CD4-positive, alpha-beta T cell (primary cell): Measurements from ENCODE around the gene GATA3. TPM values are rescaled to one million over a fixed set of nuclear protein-coding genes. Genes with fewer than 3 reads are reported as not detected.

Experiments used
- ATAC-seq: fragments of 200-7000 bp; cut with Tn5 transposase; one replicate; pipeline ENCODE4 v1.10.0; 2022; ENCODE audit warnings: mild to moderate bottlenecking; ENCODE audit not compliant: poor library complexity
- CTCF ChIA-PET: fragments of 350-600 bp; sonication (Branson Sonifier 250); formaldehyde crosslinking; loops from one replicate; lab custom pipeline; 2021; ENCODE audit warnings: antibody characterized with exemption, inconsistent platforms; lab: Charles Lee
- POLR2A ChIA-PET: fragments of 350-600 bp; sonication (Branson Sonifier 250); formaldehyde crosslinking; loops from one replicate; lab custom pipeline; 2021; ENCODE audit warnings: antibody characterized with exemption, inconsistent platforms; lab: Charles Lee
- DNase-seq, 14 experiments: peaks; one replicate each; pipeline ENCODE4 v3.0.0-alpha.2; 2013 to 2020; ENCODE audit warnings: mixed read lengths in 2 of 14
- H3K27ac ChIP-seq, 2 donors: one replicate each; pipeline versions ENCODE4 v1.5.1 to v1.7.0; 2013; ENCODE audit warnings: low read length in 2 of 2, low read depth in 1 of 2, mild to moderate bottlenecking in 1 of 2
- H3K27me3 ChIP-seq, 2 experiments: 1 replicate in 1 of 2; 2 replicates in 1 of 2; pipeline versions ENCODE4 v1.6.1 to v1.7.0; 2013; ENCODE audit warnings: low read length in 2 of 2, control low read depth in 1 of 2, mild to moderate bottlenecking in 1 of 2, moderate library complexity in 1 of 2; ENCODE audit not compliant: insufficient read depth in 2 of 2, control insufficient read depth in 1 of 2
- H3K36me3 ChIP-seq: one replicate; pipeline ENCODE4 v1.6.1; 2013; ENCODE audit warnings: low read length, control low read depth; ENCODE audit not compliant: insufficient read depth
- H3K4me1 ChIP-seq: one replicate; pipeline ENCODE4 v1.6.1; 2013; ENCODE audit warnings: low read length, control low read depth; ENCODE audit not compliant: insufficient read depth
- H3K4me3 ChIP-seq: one replicate; pipeline ENCODE4 v1.5.1; 2013; ENCODE audit warnings: mild to moderate bottlenecking, low read length, moderate library complexity
- H3K9me3 ChIP-seq, 2 experiments: 1 replicate in 1 of 2; 2 replicates in 1 of 2; pipeline versions ENCODE4 v1.6.1 to v1.7.0; 2013; ENCODE audit warnings: low read length in 2 of 2, mild to moderate bottlenecking in 2 of 2, control low read depth in 1 of 2, moderate library complexity in 1 of 2; ENCODE audit not compliant: control insufficient read depth in 1 of 2, insufficient read depth in 1 of 2
- H3K27ac Mint-ChIP-seq: one replicate; pipeline ENCODE4 v1.8.0; 2020; ENCODE audit warnings: mixed read lengths
- H3K27me3 Mint-ChIP-seq: one replicate; pipeline ENCODE4 v1.8.0; 2021; ENCODE audit warnings: mixed read lengths
- H3K36me3 Mint-ChIP-seq: one replicate; pipeline ENCODE4 v1.8.0; 2021; ENCODE audit warnings: low read depth, mixed read lengths
- H3K4me1 Mint-ChIP-seq: one replicate; pipeline ENCODE4 v1.8.0; 2021; ENCODE audit warnings: low read depth, mixed read lengths
- H3K4me3 Mint-ChIP-seq: one replicate; pipeline ENCODE4 v1.8.0; 2020; ENCODE audit warnings: mild to moderate bottlenecking, mixed read lengths
- H3K9me3 Mint-ChIP-seq: one replicate; pipeline ENCODE4 v1.8.0; 2020; ENCODE audit warnings: mixed read lengths
- intact Hi-C, 2 experiments: fragments of 100-400 bp; cut with DNase I in 1 of 2; cut with micrococcal nuclease in 1 of 2; formaldehyde crosslinking; loops; one replicate each; pipeline versions ENCODE4 v1.15.1 to v1.9.0; 2023 to 2025; cut with DNase I, micrococcal nuclease
- total RNA-seq, 174 experiments: library from RNA in 2 of 174; stranded (reverse) in 2 of 174; gene quantifications; one replicate each; pipeline ENCODE4 v1.2.3 and lab custom pipeline; 2021 to 2026
- TF ChIP-seq, protein P1 (sequence below): fragments of 200-600 bp; IDR thresholded peaks from one replicate; pipeline ENCODE4 v1.8.0; 2022; ENCODE audit warnings: antibody characterized with exemption, mild to moderate bottlenecking

The GATA3 gene
- total RNA-seq, 2 experiments from 2014 or later = 128 to 141 TPM

DNA sequence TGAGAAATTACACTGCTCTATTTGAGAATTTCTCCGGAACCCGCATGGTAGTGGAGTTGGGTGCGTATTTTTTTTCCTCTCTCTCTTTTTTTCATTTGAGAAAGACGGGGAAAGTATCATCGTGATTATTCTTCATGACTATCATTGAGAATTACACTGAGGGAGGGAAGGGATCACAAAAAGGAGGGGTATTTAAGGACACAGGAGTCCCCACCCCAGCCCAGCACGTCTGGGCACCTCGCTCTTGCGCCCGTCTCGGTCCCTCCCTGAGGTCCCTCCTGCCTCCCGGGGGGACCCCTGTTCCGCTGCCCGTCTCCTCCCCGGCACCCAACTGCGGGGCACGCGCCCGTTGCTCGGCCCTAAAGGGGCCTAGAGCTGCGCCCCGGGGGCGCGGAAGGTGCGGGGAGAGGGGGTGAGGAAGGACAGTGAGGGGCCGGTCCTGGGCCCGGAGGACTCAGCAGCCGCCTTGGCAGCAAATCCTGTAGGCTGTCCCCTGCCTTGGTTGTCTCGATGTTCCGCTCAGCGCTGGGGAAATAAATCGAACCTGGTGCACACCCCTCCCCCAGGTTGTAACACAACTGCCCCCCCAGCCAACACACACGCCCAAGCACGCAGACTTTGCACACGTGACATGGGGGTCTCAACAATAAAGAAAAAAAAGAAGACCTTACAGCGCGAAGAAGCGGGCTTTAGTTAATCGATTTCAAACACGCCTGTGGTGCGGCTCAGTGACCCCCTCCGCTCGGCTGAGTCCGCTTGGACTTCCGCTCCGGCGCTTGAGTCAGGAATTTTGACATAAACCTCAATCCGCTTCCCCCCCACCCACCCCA is 18.6 kb upstream of the GATA3 start:
- ATAC-seq (peak; percentile 9), DNase-seq (peak in 1 of 14 experiments; percentile 22)
- intact Hi-C loops = loop anchor here in 1 of 2 experiments (10.0 kb wide), 1 partner anchor 511 kb away; no protein-coding TSS in a partner anchor
- CTCF ChIA-PET = no interaction called here
- Mint-ChIP-seq H3K27me3 (peaks cover 89% of the 10 kb centered on the region), H3K36me3 (no peaks in the 10 kb centered on the region), H3K4me3 (peak overlapping the region; percentile 47), H3K9me3 (no peaks in the 10 kb centered on the region), H3K4me1 (peaks cover 30% of the 10 kb centered on the region), H3K27ac (peak overlapping the region; percentile 60)
- TF ChIP-seq, protein P1, sequence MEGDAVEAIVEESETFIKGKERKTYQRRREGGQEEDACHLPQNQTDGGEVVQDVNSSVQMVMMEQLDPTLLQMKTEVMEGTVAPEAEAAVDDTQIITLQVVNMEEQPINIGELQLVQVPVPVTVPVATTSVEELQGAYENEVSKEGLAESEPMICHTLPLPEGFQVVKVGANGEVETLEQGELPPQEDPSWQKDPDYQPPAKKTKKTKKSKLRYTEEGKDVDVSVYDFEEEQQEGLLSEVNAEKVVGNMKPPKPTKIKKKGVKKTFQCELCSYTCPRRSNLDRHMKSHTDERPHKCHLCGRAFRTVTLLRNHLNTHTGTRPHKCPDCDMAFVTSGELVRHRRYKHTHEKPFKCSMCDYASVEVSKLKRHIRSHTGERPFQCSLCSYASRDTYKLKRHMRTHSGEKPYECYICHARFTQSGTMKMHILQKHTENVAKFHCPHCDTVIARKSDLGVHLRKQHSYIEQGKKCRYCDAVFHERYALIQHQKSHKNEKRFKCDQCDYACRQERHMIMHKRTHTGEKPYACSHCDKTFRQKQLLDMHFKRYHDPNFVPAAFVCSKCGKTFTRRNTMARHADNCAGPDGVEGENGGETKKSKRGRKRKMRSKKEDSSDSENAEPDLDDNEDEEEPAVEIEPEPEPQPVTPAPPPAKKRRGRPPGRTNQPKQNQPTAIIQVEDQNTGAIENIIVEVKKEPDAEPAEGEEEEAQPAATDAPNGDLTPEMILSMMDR = no peak
- Histone ChIP-seq H3K4me1 (peaks cover 46% of the 10 kb centered on the region), H3K4me3 (no peak overlapping the region), H3K27ac (no peak overlapping the region), H3K27me3 (peaks cover 83 to 84% of the 10 kb centered on the region in 2 experiments), H3K9me3 (peaks cover 12 to 35% of the 10 kb centered on the region in 2 experiments), H3K36me3 (no peaks in the 10 kb centered on the region)
- POLR2A ChIA-PET = interaction anchor here (0.6 to 1.1 kb wide), 2 partner anchors 25 to 450 kb away, joined by 3 read pairs; no protein-coding TSS in a partner anchor

DNA sequence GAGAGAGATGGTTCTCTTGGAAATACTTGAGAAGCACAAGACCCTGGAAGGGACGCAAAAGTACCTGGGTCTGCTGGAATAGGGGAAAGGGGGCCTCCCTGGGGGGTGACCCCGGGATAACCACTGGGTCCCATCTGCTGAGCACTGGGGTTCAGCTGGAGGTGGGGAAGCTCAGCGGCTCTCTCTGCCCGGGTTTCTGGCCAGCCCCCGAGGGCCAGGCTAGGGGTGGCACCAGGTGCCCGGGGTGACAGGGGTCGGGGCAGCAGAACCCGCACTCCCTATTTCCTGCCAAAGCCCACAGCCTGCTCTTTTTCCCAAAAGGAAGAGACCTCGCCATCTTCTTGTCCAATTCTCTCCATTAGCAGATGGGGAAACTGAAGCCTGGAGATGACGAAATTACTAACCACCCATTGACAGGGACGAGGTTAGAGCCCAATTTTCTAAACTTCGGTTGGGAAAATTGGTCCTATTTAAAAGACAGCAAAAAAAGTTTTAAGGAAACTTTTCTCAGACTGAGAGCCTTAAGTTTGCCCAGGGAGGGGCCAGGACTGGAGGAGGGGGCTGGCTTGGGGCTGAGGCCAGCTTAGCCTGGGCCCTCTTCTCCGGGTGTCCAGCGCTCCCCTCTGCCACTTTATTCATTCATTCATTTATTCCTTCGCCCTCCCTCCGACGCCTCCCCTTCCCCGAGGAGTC is 17.8 kb upstream of the GATA3 start:
- ATAC-seq = no peak
- H3K9me3 Mint-ChIP-seq = no peaks in the 10 kb centered on the region
- Histone ChIP-seq H3K4me1 (peaks cover 46% of the 10 kb centered on the region), H3K36me3 (no peaks in the 10 kb centered on the region), H3K27me3 (peaks cover 88 to 89% of the 10 kb centered on the region in 2 experiments), H3K9me3 (peaks cover 12 to 35% of the 10 kb centered on the region in 2 experiments), H3K4me3 (no peak overlapping the region), H3K27ac (no peak overlapping the region)
- ChIA-PET POLR2A (interaction anchor here (0.8 to 2.0 kb wide), 2 partner anchors 9 to 24 kb away, joined by 3 to 7 read pairs; no protein-coding TSS in a partner anchor), CTCF (no interaction called here)
- peak overlapping the region; percentile 27 for H3K4me3 Mint-ChIP-seq
- H3K27ac Mint-ChIP-seq = no peak overlapping the region
- TF ChIP-seq, protein P1 = no peak
- H3K36me3 Mint-ChIP-seq = no peaks in the 10 kb centered on the region
- intact Hi-C loops = loop anchor here in 1 of 2 experiments (10.0 kb wide), 1 partner anchor 512 kb away; no protein-coding TSS in a partner anchor
- peak in 1 of 14 experiments; percentile 19 for DNase-seq
- H3K4me1 Mint-ChIP-seq = peaks cover 34% of the 10 kb centered on the region
- peaks cover 93% of the 10 kb centered on the region for H3K27me3 Mint-ChIP-seq

DNA sequence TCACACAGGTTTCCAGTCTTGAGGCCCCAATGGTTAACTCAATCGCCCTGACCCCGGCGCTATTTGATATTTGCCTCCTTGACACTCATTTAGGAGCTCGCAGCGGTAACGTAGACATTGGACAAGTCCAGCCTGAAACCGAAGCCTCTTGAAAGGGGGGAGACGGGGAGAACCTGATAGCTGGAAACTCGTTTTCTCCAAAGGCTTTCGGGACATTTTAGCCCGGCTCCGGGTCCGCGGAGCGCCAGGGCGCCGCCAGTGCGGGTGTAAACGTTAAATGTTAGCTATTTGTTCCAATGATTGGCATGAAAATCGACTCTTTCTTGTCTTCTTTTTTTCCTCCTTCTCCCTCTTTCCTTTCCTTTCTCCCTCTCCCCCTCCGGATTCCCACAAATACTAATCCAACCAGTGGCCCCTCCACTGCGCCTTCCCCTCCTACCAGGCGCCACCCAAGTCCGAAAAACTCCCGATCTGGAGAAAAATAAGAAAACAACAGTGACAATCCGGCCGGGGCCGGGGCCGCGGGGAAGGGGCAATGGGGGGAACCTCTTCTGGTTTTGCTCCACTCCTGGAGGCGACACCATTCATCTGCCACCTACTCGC is 17.2 kb upstream of the GATA3 start:
- ATAC-seq (no peak), DNase-seq (peak in 4 of 14 experiments; percentile 8 to 43 (median 22))
- H3K27ac Mint-ChIP-seq = no peak overlapping the region
- Histone ChIP-seq H3K4me3 (no peak overlapping the region), H3K36me3 (no peaks in the 10 kb centered on the region), H3K9me3 (peaks cover 12 to 40% of the 10 kb centered on the region in 2 experiments), H3K4me1 (peaks cover 53% of the 10 kb centered on the region), H3K27ac (no peak overlapping the region), H3K27me3 (peaks cover 90 to 94% of the 10 kb centered on the region in 2 experiments)
- peaks cover 40% of the 10 kb centered on the region for H3K4me1 Mint-ChIP-seq
- H3K4me3 Mint-ChIP-seq = peak overlapping the region; percentile 27
- TF ChIP-seq, protein P1 = no peak
- intact Hi-C loops = loop anchor here in 1 of 2 experiments (10.0 kb wide), 1 partner anchor 512 kb away; no protein-coding TSS in a partner anchor
- ChIA-PET CTCF (no interaction called here), POLR2A (interaction anchor here (0.6 to 2.0 kb wide), 3 partner anchors 9 to 23 kb away, joined by 3 to 7 read pairs (median 3); no protein-coding TSS in a partner anchor)
- peaks cover 93% of the 10 kb centered on the region for H3K27me3 Mint-ChIP-seq
- no peaks in the 10 kb centered on the region for H3K9me3 Mint-ChIP-seq
- no peaks in the 10 kb centered on the region for H3K36me3 Mint-ChIP-seq
